Parathyroid adenoma (tissue), 2 donors: ENCODE measurements around the gene DLG1.
"Not testable (repeated sequence)": the region's sequence is repeated elsewhere in the genome, so short reads cannot be mapped to it uniquely, and the experiment has no call there.

ENCODE experiments used
- H2AFZ ChIP-seq: fragments of 300-600 bp; sonication (generic); one replicate; pipeline ENCODE4 v1.7.0; 2017; ENCODE audit warnings: antibody characterized with exemption, mild to moderate bottlenecking
- H3K27ac ChIP-seq: fragments of 300-600 bp; sonication (generic); one replicate; pipeline ENCODE4 v1.7.0; 2017
- H3K27me3 ChIP-seq: fragments of 300-600 bp; sonication (generic); one replicate; pipeline ENCODE4 v1.7.0; 2017; ENCODE audit warnings: low read length; ENCODE audit not compliant: control insufficient read depth, insufficient read depth
- H3K36me3 ChIP-seq: fragments of 300-600 bp; sonication (generic); one replicate; pipeline ENCODE4 v1.7.0; 2017; ENCODE audit warnings: low read length; ENCODE audit not compliant: control insufficient read depth, insufficient read depth
- H3K4me1 ChIP-seq: fragments of 300-600 bp; sonication (generic); one replicate; pipeline ENCODE4 v1.7.0; 2017; ENCODE audit warnings: control low read depth
- H3K4me2 ChIP-seq: fragments of 300-600 bp; sonication (generic); one replicate; pipeline ENCODE4 v1.7.0; 2017; ENCODE audit warnings: low read length
- H3K4me3 ChIP-seq: fragments of 300-600 bp; sonication (generic); one replicate; pipeline ENCODE4 v1.7.0; 2017; ENCODE audit warnings: low read depth, low read length
- H3K79me2 ChIP-seq: fragments of 300-600 bp; sonication (generic); one replicate; pipeline ENCODE4 v1.7.0; 2017; ENCODE audit warnings: control low read depth
- H3K9ac ChIP-seq: fragments of 300-600 bp; sonication (generic); one replicate; pipeline ENCODE4 v1.7.0; 2017; ENCODE audit warnings: mild to moderate bottlenecking
- H3K9me3 ChIP-seq: fragments of 300-600 bp; sonication (generic); one replicate; pipeline ENCODE4 v1.7.0; 2017; ENCODE audit warnings: low read length; ENCODE audit not compliant: control insufficient read depth
- CTCF ChIP-seq: fragments of 300-600 bp; sonication (generic); IDR thresholded peaks from one replicate; pipeline ENCODE4 v1.7.0; 2017; ENCODE audit warnings: antibody characterized with exemption, mild to moderate bottlenecking
- donor health status: primary hyperparathyroidism.

Gene DLG1

GRCh38 chr3:197197334-197197733, 101.1 kb downstream of the DLG1 start:
- H3K9ac ChIP-seq: no peak overlapping the region
- H3K4me1 ChIP-seq: no peaks in the 10 kb centered on the region
- peaks cover 20% of the 10 kb centered on the region for H3K79me2 ChIP-seq
- H3K4me3 ChIP-seq: no peak overlapping the region
- no peaks in the 10 kb centered on the region for H3K27me3 ChIP-seq
- H3K9me3 ChIP-seq: no peaks in the 10 kb centered on the region
- TF ChIP-seq CTCF: no peak
- no peaks in the 10 kb centered on the region for H3K36me3 ChIP-seq
- no peak overlapping the region for H3K27ac ChIP-seq
- H2AFZ ChIP-seq: no peak overlapping the region
- no peak overlapping the region for H3K4me2 ChIP-seq

GRCh38 chr3:197196192-197196591, 102.2 kb downstream of the DLG1 start:
- Histone ChIP-seq H3K4me3 (no peak overlapping the region), H3K4me2 (no peak overlapping the region), H3K4me1 (no peaks in the 10 kb centered on the region), H3K79me2 (peaks cover 19% of the 10 kb centered on the region), H3K27ac (no peak overlapping the region), H3K36me3 (no peaks in the 10 kb centered on the region), H3K27me3 (no peaks in the 10 kb centered on the region), H2AFZ (no peak overlapping the region), H3K9me3 (no peaks in the 10 kb centered on the region), H3K9ac (no peak overlapping the region)
- TF ChIP-seq CTCF: no peak

- Histone ChIP-seq H3K9ac (no peak overlapping the region), H3K27me3 (no peaks in the 10 kb centered on the region), H3K36me3 (no peaks in the 10 kb centered on the region), H3K4me2 (no peak overlapping the region), H3K9me3 (no peaks in the 10 kb centered on the region), H3K4me3 (no peak overlapping the region), H3K27ac (no peak overlapping the region), H3K4me1 (no peaks in the 10 kb centered on the region), H3K79me2 (peaks cover 16% of the 10 kb centered on the region), H2AFZ (no peak overlapping the region)
- no peak for TF ChIP-seq CTCF
Observed at GRCh38 chr3:197195326-197195725, 103.1 kb downstream of the DLG1 start.

GRCh38 chr3:197193759-197194158, 104.7 kb downstream of the DLG1 start:
- H3K4me3 ChIP-seq, H2AFZ ChIP-seq, H3K36me3 ChIP-seq, H3K27ac ChIP-seq, H3K27me3 ChIP-seq, H3K9ac ChIP-seq, H3K4me1 ChIP-seq, H3K4me2 ChIP-seq, H3K9me3 ChIP-seq: not testable (repeated sequence)
- peaks cover 16% of the 10 kb centered on the region for H3K79me2 ChIP-seq

GRCh38 chr3:197191897-197192296, 106.5 kb downstream of the DLG1 start:
- no peaks in the 10 kb centered on the region for H3K27me3 ChIP-seq
- no peak for TF ChIP-seq CTCF

More at GRCh38 chr3:197191897-197192296, 106.5 kb downstream of the DLG1 start:
- Histone ChIP-seq H3K27ac (no peak overlapping the region), H2AFZ (no peak overlapping the region), H3K4me1 (peaks cover 3% of the 10 kb centered on the region), H3K9ac (no peak overlapping the region), H3K9me3 (no peaks in the 10 kb centered on the region), H3K4me2 (no peak overlapping the region), H3K4me3 (no peak overlapping the region), H3K36me3 (no peaks in the 10 kb centered on the region), H3K79me2 (peaks cover 4% of the 10 kb centered on the region)
